GM19240 (cell line): ENCODE results near the gene PALM.
"Not testable (repeated sequence)": the region's sequence is repeated elsewhere in the genome, so short reads cannot be mapped to it uniquely, and the experiment has no call there.

Experiments used
- DNase-seq: peaks from one replicate; pipeline ENCODE4 v3.0.0; 2011; ENCODE audit warnings: low spot score; ENCODE audit not compliant: insufficient read length

The PALM gene

GRCh38 chr19:708154-709143 lies at the start of gene PALM:
TSS of gene PALM (plus strand) at chr19:708935. CDS start at chr19:709147, 212 bp downstream.
- DNase-seq, result no peak

- DNase-seq, result no peak
Observed at GRCh38 chr19:660793-661426, 47.8 kb upstream of the PALM start.

GRCh38 chr19:661427-662196 lies 47.1 kb upstream of the PALM start:
- DNase-seq, result peak; percentile 94

- peak; percentile 81 for DNase-seq
Observed at GRCh38 chr19:662207-662961, 46.4 kb upstream of the PALM start.

GRCh38 chr19:662962-663681 lies 45.6 kb upstream of the PALM start, which contains the start of gene RNF126:
TSS of gene RNF126 (minus strand) at chr19:663214. CDS start at chr19:663121, 93 bp downstream.
- DNase-seq, result peak; percentile 91

- DNase-seq, result no peak
Observed at GRCh38 chr19:663682-664117, 45.0 kb upstream of the PALM start.

GRCh38 chr19:664913-665443 lies 43.8 kb upstream of the PALM start:
- DNase-seq, result peak; percentile 88

- not testable (repeated sequence) for DNase-seq
Observed at GRCh38 chr19:666985-667573, 41.7 kb upstream of the PALM start.

GRCh38 chr19:668675-669434 lies 39.9 kb upstream of the PALM start:
- DNase-seq, result not testable (repeated sequence)

- DNase-seq, result no peak
Observed at GRCh38 chr19:670609-671075, 38.1 kb upstream of the PALM start.

GRCh38 chr19:674282-675151 lies 34.2 kb upstream of the PALM start:
- no peak for DNase-seq

- DNase-seq, result no peak
Observed at GRCh38 chr19:676007-676338, 32.8 kb upstream of the PALM start.

- no peak for DNase-seq
Observed at GRCh38 chr19:676339-677105, 32.2 kb upstream of the PALM start, which contains the start of gene FSTL3. TSS of gene FSTL3 (plus strand) at chr19:676392. CDS start at chr19:676424, 32 bp downstream.

- DNase-seq, result no peak
Observed at GRCh38 chr19:677201-677600, 31.5 kb upstream of the PALM start.

GRCh38 chr19:677601-678436 lies 30.9 kb upstream of the PALM start:
- DNase-seq, result no peak

GRCh38 chr19:678791-679388 lies 29.8 kb upstream of the PALM start:
- no peak for DNase-seq
